ENCODE data around the gene PCIF1. TPM values are rescaled to one million over a fixed set of nuclear protein-coding genes. Genes with fewer than 3 reads are reported as not detected.
"Not testable (repeated sequence)": the region's sequence is repeated elsewhere in the genome, so short reads cannot be mapped to it uniquely, and the experiment has no call there.

Gene PCIF1
- 18.0 TPM for total RNA-seq

GRCh38 chr20:45934586-45935415 is at the start of gene PCIF1:
Gene PCIF1 (plus strand): TSS chr20:45934683. CDS start chr20:45939000, 4,317 bp downstream.
- peak; percentile 99 for DNase-seq

GRCh38 chr20:45886590-45887345 is 47.7 kb upstream of the PCIF1 start:
- no peak for DNase-seq

- no peak for DNase-seq
These were observed 47.2 kb upstream of the PCIF1 start, which contains the start of gene SPATA25 for GRCh38 chr20:45887346-45887715. Gene SPATA25 (minus strand): TSS chr20:45887622. CDS start chr20:45887590, 32 bp downstream.

GRCh38 chr20:45888681-45889080 is 45.8 kb upstream of the PCIF1 start:
- DNase-seq, result no peak

- DNase-seq, result peak; percentile 92
These were observed 44.2 kb upstream of the PCIF1 start for GRCh38 chr20:45890077-45890984.

GRCh38 chr20:45890985-45891983 is 43.2 kb upstream of the PCIF1 start, which contains the start of the genes CTSA and NEURL2:
Gene CTSA (plus strand): TSS chr20:45891335. CDS start chr20:45891569, 234 bp downstream.
Gene NEURL2 (minus strand): TSS chr20:45891208. CDS start chr20:45890991, 217 bp downstream.
- DNase-seq, result peak; percentile 95

GRCh38 chr20:45892049-45892825 is 42.2 kb upstream of the PCIF1 start:
- DNase-seq, result no peak

- DNase-seq, result no peak
These were observed 41.5 kb upstream of the PCIF1 start for GRCh38 chr20:45892828-45893500.

- DNase-seq, result no peak
These were observed 40.7 kb upstream of the PCIF1 start for GRCh38 chr20:45893831-45894230.

- no peak for DNase-seq
These were observed 39.7 kb upstream of the PCIF1 start for GRCh38 chr20:45894797-45895196.

GRCh38 chr20:45896641-45897161 is 37.8 kb upstream of the PCIF1 start:
- no peak for DNase-seq

GRCh38 chr20:45897289-45897688 is 37.2 kb upstream of the PCIF1 start:
- no peak for DNase-seq

- DNase-seq, result no peak
These were observed 36.8 kb upstream of the PCIF1 start for GRCh38 chr20:45897692-45898091.

- no peak for DNase-seq
These were observed 36.2 kb upstream of the PCIF1 start for GRCh38 chr20:45898285-45898684.

- DNase-seq, result no peak
These were observed 35.2 kb upstream of the PCIF1 start for GRCh38 chr20:45899046-45899835.

GRCh38 chr20:45901332-45901731 is 33.2 kb upstream of the PCIF1 start:
- not testable (repeated sequence) for DNase-seq

GRCh38 chr20:45902199-45902701 is 32.2 kb upstream of the PCIF1 start:
- no peak for DNase-seq
